ENCODE results near the gene C1orf35. TPM values are rescaled to one million over a fixed set of nuclear protein-coding genes. Genes with fewer than 3 reads are reported as not detected.

The C1orf35 gene
- total and polyA plus RNA-seq, 7 donors: 3.6 to 8.2 (median 5.7) TPM

DNA sequence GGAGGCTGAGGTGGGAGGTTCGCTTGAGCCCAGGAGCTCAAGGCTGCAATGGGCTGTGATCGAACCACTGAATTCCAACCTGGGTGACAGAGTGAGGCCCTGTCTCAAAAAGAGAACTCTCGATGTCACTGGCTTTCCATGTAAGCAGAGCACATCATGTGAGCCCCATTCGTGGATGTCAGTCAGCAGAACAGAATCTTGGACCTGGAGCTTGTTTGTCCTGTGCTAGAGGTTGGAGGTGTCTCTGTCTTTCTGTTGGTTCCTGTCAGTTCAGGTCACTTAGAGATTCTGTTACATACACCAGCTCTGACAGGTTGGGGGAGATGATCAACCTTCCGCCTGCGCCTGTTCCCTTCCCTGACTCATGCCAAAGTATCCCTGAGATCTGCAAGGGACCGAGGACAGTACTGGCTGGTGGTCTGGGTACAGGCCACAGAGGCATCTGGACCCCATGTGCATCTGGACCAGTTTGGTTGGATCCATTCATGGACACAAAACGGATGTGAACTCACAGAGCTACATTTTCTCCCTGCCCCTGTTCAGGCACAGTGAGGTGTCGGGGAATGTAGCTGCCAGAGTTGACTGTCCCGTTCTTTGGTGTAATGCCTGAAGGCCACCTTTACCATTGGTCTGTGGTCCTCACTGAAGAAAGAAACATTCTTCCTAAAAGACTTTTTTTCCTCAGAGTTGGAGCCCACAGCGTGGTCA is 10.6 kb downstream of the C1orf35 start:
- intact Hi-C loops (cut with DNase I): no loop called here
- peak in 1 of 2 donors; percentile 12 for DNase-seq
- no peak for TF ChIP-seq CTCF (IDR thresholded peaks at IDR 0.05)
- no peak overlapping the region for H3K4me3 ChIP-seq
- H3K27me3 ChIP-seq (ENCODE audit: insufficient read depth in 3 of 3, low read length in 2 of 3): no peaks in the 10 kb centered on the region
- H3K36me3 ChIP-seq (ENCODE audit: insufficient read depth in 1 of 2, low read depth in 1 of 2): peaks cover 0 to 18% of the 10 kb centered on the region in 2 donors
- ATAC-seq: peak in 1 of 4 donors; percentile 20
- peaks cover 54% of the 10 kb centered on the region for H3K4me1 ChIP-seq
- peaks cover 8% of the 10 kb centered on the region for H3K9me3 ChIP-seq
- WGBS, 3 donors: 75 to 83% (median 80%) methylated on average over 11 of the region's 11 CpGs
- H3K27ac ChIP-seq: peak overlapping the region; percentile 50

GRCh38 chr1:228091084-228091483 is 12.0 kb downstream of the C1orf35 start:
- H3K27me3 ChIP-seq (ENCODE audit: insufficient read depth in 3 of 3, low read length in 2 of 3): no peaks in the 10 kb centered on the region
- peak overlapping the region; percentile 13 for H3K27ac ChIP-seq
- no peak for TF ChIP-seq CTCF (IDR thresholded peaks at IDR 0.05)
- peaks cover 8% of the 10 kb centered on the region for H3K9me3 ChIP-seq
- 56 to 58% (median 56%) methylated on average over 4 of the region's 4 CpGs for WGBS, 3 donors
- ATAC-seq (no peak), DNase-seq (no peak)
- peaks cover 0 to 5% of the 10 kb centered on the region in 2 donors for H3K36me3 ChIP-seq (ENCODE audit: insufficient read depth in 1 of 2, low read depth in 1 of 2)
- H3K4me1 ChIP-seq: peaks cover 68% of the 10 kb centered on the region
- intact Hi-C loops (cut with DNase I): no loop called here
- H3K4me3 ChIP-seq: no peak overlapping the region

- H3K4me3 ChIP-seq: peak overlapping the region; percentile 22
- WGBS, 3 donors: 15 to 32% (median 26%) methylated on average over 2 of the region's 2 CpGs
- intact Hi-C loops (cut with DNase I): no loop called here
Measured at GRCh38 chr1:228090613-228091081, 12.5 kb downstream of the C1orf35 start.

GRCh38 chr1:228089519-228090380 is 13.4 kb downstream of the C1orf35 start:
- H3K36me3 ChIP-seq (ENCODE audit: insufficient read depth in 1 of 2, low read depth in 1 of 2): peaks cover 0 to 5% of the 10 kb centered on the region in 2 donors
- intact Hi-C loops (cut with DNase I): loop anchor here in 1 of 2 donors (10.0 kb wide), 1 partner anchor 355 kb away; the partner anchor contains the start of genes JMJD4 and SNAP47
- H3K4me1 ChIP-seq: peaks cover 81% of the 10 kb centered on the region
- H3K27ac ChIP-seq: peak overlapping the region; percentile 48
- no peaks in the 10 kb centered on the region for H3K27me3 ChIP-seq (ENCODE audit: insufficient read depth in 3 of 3, low read length in 2 of 3)
- ATAC-seq (peak; percentile 22 to 29 (median 26)), DNase-seq (peak; percentile 35 to 57)
- TF ChIP-seq CTCF (IDR thresholded peaks at IDR 0.05): no peak
- WGBS, 3 donors: 59 to 70% (median 60%) methylated on average over 12 of the region's 12 CpGs
- peaks cover 5% of the 10 kb centered on the region for H3K9me3 ChIP-seq
- peak overlapping the region; percentile 22 for H3K4me3 ChIP-seq

More at GRCh38 chr1:228090613-228091081, 12.5 kb downstream of the C1orf35 start:
- Histone ChIP-seq H3K36me3 (ENCODE audit: insufficient read depth in 1 of 2, low read depth in 1 of 2) (peaks cover 0 to 5% of the 10 kb centered on the region in 2 donors), H3K27me3 (ENCODE audit: insufficient read depth in 3 of 3, low read length in 2 of 3) (no peaks in the 10 kb centered on the region), H3K4me1 (peaks cover 72% of the 10 kb centered on the region), H3K9me3 (peaks cover 8% of the 10 kb centered on the region), H3K27ac (peak overlapping the region; percentile 13)
- peak; percentile 31 to 68 (median 58) for ATAC-seq
- no peak for TF ChIP-seq CTCF (IDR thresholded peaks at IDR 0.05)
- DNase-seq: peak; percentile 14 to 56

Data from psoas muscle (tissue), 8 donors.